KBM-7 (cell line): Measurements from ENCODE around the gene TPRX2.
A peak's percentile ranks its signal among the peaks of the same experiment; 100 is the strongest.
"Not testable (repeated sequence)": the region's sequence is repeated elsewhere in the genome, so short reads cannot be mapped to it uniquely, and the experiment has no call there.

ENCODE experiments used
- DNase-seq: peaks from one replicate; pipeline ENCODE4 v3.0.0-alpha.2; 2015
- in situ Hi-C: fragments of 300-500 bp; cut with MboI; formaldehyde crosslinking; loops from 2 replicates; pipeline ENCODE4 v1.14.3; 2020; ENCODE audit warnings: low sequenced_read_pairs, low pct_unique_long_range_greater_than_20kb, mixed read lengths

Gene TPRX2, protein sequence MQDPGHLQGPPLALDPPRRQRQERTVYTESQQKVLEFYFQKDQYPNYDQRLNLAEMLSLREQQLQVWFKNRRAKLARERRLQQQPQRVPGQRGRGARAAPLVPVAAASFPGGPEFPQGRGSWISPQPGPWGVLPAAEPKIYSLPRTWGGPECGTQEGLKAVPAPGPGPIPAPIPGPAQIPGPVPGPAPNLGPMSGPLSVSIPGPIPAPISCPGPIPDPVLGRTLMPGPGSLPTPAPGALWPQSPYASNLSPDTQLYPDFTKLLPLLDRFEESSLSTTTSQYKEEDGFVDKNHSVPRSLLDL

DNA sequence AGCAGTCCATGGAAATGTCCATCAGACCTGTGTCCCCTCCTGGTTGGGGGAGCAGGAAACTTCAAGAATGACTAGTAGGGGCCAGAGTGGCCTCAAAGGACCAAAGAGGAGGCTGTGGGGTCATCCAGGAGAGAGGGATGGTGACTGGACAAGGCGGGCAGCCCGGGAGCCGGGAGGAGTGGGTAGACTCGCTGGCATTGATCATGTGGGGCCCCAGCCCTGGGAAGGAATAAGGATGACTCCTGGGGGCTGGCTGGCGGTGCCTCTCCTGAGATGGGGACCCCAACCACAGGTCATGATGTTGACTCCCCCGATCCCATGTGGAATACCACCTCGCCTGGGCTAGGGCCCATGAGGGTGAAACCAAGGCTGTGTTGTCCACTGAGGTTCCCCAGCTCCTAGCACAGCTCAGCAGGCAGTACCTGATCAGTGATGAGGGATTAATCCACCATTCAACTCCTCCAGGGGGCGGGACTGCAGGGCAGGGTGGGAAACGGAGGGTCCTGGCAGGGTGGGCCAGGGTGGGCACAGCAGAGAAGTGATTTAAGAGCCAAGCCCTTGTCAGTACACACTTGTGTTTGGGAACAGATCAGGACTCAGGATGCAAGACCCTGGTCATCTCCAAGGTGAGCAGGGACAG is at the start of gene TPRX2:
Gene TPRX2 (plus strand): TSS at position 590 of the 640 bp plus-strand sequence. CDS start 12 bp downstream, at position 602.
- in situ Hi-C loops, result not testable (repeated sequence)

GRCh38 chr19:47813304-47813994 is 45.6 kb upstream of the TPRX2 start:
- peak; percentile 84 for DNase-seq
- in situ Hi-C loops, result no loop called here

More for the DNA sequence above, at the start of gene TPRX2:
- DNase-seq, result not testable (repeated sequence)

DNA sequence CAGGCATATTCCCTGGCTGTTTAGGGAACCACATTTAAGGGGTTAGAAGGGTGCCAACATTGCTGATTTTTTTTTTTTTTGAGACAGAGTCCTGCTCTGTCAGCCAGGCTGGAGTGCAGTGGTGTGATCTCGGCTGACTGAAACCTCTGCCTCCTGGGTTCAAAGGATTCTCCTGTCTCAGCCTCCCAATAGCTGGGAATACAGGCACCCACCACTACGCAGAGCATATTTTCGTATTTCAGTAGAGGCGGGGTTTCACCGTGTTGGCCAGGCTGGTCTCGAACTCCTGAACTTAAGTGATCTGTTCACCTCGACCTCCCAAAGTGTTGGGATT is 45.1 kb upstream of the TPRX2 start:
- no peak for DNase-seq
- in situ Hi-C loops, result no loop called here

- DNase-seq, in situ Hi-C loops: not testable (repeated sequence)
Observed at GRCh38 chr19:47816270-47816669, 42.8 kb upstream of the TPRX2 start.

DNA sequence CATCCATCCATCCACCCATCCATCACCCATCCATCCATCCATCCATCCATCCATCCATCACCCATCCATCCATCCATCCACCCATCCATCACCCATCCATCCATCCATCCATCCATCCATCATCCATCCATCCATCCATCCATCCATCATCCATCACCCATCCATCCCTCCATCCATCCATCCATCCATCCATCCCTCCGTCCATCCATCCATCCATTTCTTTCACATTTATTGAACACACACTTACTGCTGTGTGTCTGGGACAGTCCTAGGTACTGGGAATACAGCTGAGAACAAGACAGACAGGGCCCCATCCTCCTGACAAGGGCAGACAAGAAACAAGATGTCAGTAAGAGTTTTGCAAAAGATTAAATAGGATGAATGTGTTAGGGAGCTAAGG is 40.8 kb upstream of the TPRX2 start:
- DNase-seq, in situ Hi-C loops: not testable (repeated sequence)

GRCh38 chr19:47819858-47820257 is 39.2 kb upstream of the TPRX2 start:
- in situ Hi-C loops, result no loop called here
- no peak for DNase-seq

- in situ Hi-C loops, result no loop called here
- no peak for DNase-seq
Observed at GRCh38 chr19:47820410-47820809, 38.6 kb upstream of the TPRX2 start.

- DNase-seq, result no peak
- in situ Hi-C loops, result no loop called here
Observed at GRCh38 chr19:47821460-47822020, 37.5 kb upstream of the TPRX2 start, which contains the start of gene CRX. Gene CRX, plus strand, starts transcription at chr19:47821937. Its CDS starts 12,507 bp downstream, at chr19:47834444.

DNA sequence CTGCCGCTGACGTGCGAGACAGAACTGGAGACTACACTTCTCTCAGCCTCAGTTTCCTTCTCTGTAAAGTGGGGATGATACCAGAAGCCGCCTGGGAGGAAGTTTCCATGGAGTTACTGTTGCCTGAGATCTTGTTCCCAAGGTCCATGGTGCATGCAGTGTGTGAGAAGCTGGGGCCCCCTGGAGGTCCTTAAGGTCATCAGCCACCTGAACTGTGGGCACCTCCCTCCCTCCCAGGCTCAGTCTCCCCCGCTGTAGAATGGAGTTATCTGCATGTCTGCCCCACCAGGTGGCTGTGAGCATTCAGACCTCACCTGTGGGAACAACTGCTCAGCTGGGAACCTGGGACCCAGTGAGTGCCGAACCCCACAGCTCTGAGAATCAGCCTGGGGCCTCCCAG is 34.6 kb upstream of the TPRX2 start:
- in situ Hi-C loops, result no loop called here
- no peak for DNase-seq

DNA sequence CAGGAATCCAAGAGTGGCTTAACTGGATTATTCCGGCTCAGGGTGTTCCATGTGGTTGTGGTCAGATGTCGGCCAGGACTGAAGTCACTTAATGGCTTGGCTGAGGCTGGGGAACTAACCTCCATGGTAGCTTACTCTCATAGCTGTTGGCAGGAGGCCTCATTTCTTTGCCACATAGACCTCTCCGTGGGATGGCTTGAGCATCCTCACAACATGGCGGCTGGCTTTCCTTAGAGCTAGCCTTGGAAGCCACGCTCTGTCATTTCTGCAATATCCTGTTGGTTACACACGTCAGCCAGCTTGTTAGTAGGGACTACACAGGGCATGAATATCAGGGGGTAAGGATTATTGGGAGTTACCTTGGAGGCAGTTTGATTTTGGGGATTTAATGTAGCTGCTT is 32.2 kb upstream of the TPRX2 start:
- no peak for DNase-seq
- in situ Hi-C loops, result no loop called here

- in situ Hi-C loops, result no loop called here
- DNase-seq, result no peak
Observed at GRCh38 chr19:47832723-47833122, 26.3 kb upstream of the TPRX2 start.

GRCh38 chr19:47836038-47836437 is 23.0 kb upstream of the TPRX2 start:
- in situ Hi-C loops, result no loop called here
- DNase-seq, result no peak

DNA sequence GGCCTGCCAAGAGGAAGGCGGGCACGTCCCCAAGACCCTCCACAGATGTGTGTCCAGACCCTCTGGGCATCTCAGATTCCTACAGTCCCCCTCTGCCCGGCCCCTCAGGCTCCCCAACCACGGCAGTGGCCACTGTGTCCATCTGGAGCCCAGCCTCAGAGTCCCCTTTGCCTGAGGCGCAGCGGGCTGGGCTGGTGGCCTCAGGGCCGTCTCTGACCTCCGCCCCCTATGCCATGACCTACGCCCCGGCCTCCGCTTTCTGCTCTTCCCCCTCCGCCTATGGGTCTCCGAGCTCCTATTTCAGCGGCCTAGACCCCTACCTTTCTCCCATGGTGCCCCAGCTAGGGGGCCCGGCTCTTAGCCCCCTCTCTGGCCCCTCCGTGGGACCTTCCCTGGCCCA is 19.6 kb upstream of the TPRX2 start:
- DNase-seq, result no peak

GRCh38 chr19:47839913-47840312 is 19.1 kb upstream of the TPRX2 start:
- in situ Hi-C loops, result no loop called here
- no peak for DNase-seq

More for the DNA sequence above, 19.6 kb upstream of the TPRX2 start:
- in situ Hi-C loops, result no loop called here

DNA sequence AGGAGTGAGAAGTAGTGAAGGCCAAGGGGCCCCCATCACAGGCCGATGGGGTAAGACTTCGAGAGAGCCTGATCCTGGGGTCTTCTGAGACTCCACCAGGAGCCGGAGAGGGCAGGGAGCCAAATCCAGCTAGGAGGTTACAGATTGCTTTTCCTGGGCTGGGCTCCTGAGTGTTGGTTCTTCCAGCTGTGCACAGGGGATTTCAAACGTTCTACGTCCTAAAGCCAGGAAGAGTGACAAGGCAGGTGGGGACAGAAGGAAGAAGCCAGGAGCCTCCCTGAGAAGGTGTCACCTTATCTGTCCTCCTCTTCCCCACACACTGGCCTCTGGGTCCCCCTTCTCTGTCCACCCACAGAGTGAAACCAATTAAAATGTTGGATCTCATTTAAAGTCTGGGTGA is 16.1 kb upstream of the TPRX2 start:
- in situ Hi-C loops, result no loop called here
- DNase-seq, result no peak

GRCh38 chr19:47848425-47848822 is 10.6 kb upstream of the TPRX2 start:
- no peak for DNase-seq
- in situ Hi-C loops, result no loop called here

GRCh38 chr19:47848823-47849473 is 10.1 kb upstream of the TPRX2 start:
- in situ Hi-C loops, result no loop called here
- DNase-seq, result peak; percentile 65

DNA sequence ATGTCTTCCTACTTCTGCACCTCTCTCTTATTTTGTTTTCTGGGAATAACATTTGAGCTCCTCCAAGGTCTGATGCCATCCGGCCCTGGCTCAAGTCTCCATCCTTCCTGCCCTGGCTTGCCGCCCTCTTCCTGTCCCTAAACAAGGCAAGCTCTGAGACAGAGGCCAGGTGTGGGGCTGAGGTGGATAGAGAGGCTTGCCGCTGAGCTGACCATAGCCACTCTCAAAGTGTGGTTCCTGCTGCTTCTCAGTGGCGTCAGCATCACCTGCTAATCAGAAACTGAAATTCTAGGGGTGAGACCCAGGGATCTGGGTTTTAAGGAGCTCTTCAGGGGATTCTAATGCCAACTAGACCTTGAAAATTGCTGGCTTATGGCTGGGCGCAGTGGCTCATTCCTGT is 6.0 kb upstream of the TPRX2 start:
- in situ Hi-C loops, result no loop called here
- DNase-seq, result no peak

DNA sequence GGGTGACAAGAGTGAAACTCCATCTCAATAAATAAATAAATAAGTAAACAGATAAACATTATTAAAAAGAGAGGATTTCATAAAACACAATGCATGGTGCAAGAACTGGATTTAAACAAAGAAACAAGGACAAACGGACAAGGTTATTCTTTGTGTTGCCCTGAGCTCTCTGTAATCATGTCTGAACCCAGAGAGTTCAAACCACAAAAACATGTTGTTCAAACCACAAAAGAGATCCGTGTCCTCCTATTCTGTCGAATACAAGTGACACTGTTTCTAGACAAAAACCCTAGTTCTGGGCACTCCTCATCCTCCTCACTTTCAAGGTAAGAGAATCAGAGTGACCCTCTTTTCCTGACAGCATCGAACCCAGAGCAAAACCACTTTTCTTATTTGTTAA is 4.6 kb upstream of the TPRX2 start:
- in situ Hi-C loops, result no loop called here
- no peak for DNase-seq
